ENCODE measurements around the gene RFXANK.
"Not testable (repeated sequence)": the region's sequence is repeated elsewhere in the genome, so short reads cannot be mapped to it uniquely, and the experiment has no call there.

Gene RFXANK

GRCh38 chr19:19170053-19170872, 21.8 kb upstream of the RFXANK start, which contains the start of gene MEF2B:
Gene MEF2B, minus strand, starts transcription at chr19:19170263. Its CDS starts 19,528 bp downstream, at chr19:19150735.
- peak; percentile 39 for DNase-seq

GRCh38 chr19:19170873-19171672, 21.0 kb upstream of the RFXANK start:
- DNase-seq = no peak

GRCh38 chr19:19171821-19172532, 20.1 kb upstream of the RFXANK start:
- no peak for DNase-seq

- not testable (repeated sequence) for DNase-seq
Observed at GRCh38 chr19:19173243-19173642, 18.8 kb upstream of the RFXANK start.

GRCh38 chr19:19176950-19177349, 15.1 kb upstream of the RFXANK start:
- DNase-seq = no peak

GRCh38 chr19:19179548-19180441, 12.3 kb upstream of the RFXANK start:
- no peak for DNase-seq

- no peak for DNase-seq
Observed at GRCh38 chr19:19181488-19181998, 10.5 kb upstream of the RFXANK start.

GRCh38 chr19:19185853-19186740, 6.0 kb upstream of the RFXANK start:
- peak; percentile 28 for DNase-seq

- DNase-seq = no peak
Observed at GRCh38 chr19:19186742-19187141, 5.3 kb upstream of the RFXANK start.

- DNase-seq = no peak
Observed at GRCh38 chr19:19191768-19192077, 335 bp upstream of the RFXANK start.

- no peak for DNase-seq
Observed at GRCh38 chr19:19192910-19193423, 909 bp downstream of the RFXANK start.

GRCh38 chr19:19193926-19194325, 1.9 kb downstream of the RFXANK start:
- no peak for DNase-seq

GRCh38 chr19:19201697-19202630, 9.9 kb downstream of the RFXANK start:
- no peak for DNase-seq

- DNase-seq = no peak
Observed at GRCh38 chr19:19202707-19203011, 10.6 kb downstream of the RFXANK start.

GRCh38 chr19:19203012-19203856, 11.2 kb downstream of the RFXANK start, which contains the start of gene NR2C2AP:
Gene NR2C2AP, minus strand, starts transcription at chr19:19203414. Its CDS starts 354 bp downstream, at chr19:19203060.
- DNase-seq = peak; percentile 73

- DNase-seq = no peak
Observed at GRCh38 chr19:19204181-19204580, 12.1 kb downstream of the RFXANK start.

GRCh38 chr19:19205416-19206410, 13.7 kb downstream of the RFXANK start:
- no peak for DNase-seq

Data from NCI-H524 treated with DMSO at 0.1 percent for 48 hours (cell line).